NCI-H1436 (cell line): Measurements from ENCODE around the gene ZNF830.
"Not testable (repeated sequence)": the region's sequence is repeated elsewhere in the genome, so short reads cannot be mapped to it uniquely, and the experiment has no call there.

Experiments
- DNase-seq: peaks from one replicate; lab custom pipeline; 2025; lab: John Stamatoyannopoulos, UW

ZNF830 gene

GRCh38 chr17:34961093-34961911 is at the start of gene ZNF830, which contains the start of gene CCT6B:
TSS of gene ZNF830 (plus strand) at chr17:34961540. CDS start at chr17:34961567, 27 bp downstream.
TSS of gene CCT6B (minus strand) at chr17:34961460. CDS start at chr17:34961393, 67 bp downstream.
- DNase-seq, result peak; percentile 95

GRCh38 chr17:34913001-34913400 is 48.3 kb upstream of the ZNF830 start:
- no peak for DNase-seq

GRCh38 chr17:34916120-34916519 is 45.2 kb upstream of the ZNF830 start:
- no peak for DNase-seq

GRCh38 chr17:34917381-34917780 is 44.0 kb upstream of the ZNF830 start:
- DNase-seq, result no peak

- no peak for DNase-seq
Observed at GRCh38 chr17:34920676-34921075, 40.7 kb upstream of the ZNF830 start.

GRCh38 chr17:34926661-34927060 is 34.7 kb upstream of the ZNF830 start:
- no peak for DNase-seq

- DNase-seq, result no peak
Observed at GRCh38 chr17:34930283-34930682, 31.1 kb upstream of the ZNF830 start.

GRCh38 chr17:34950780-34951179 is 10.6 kb upstream of the ZNF830 start:
- not testable (repeated sequence) for DNase-seq

GRCh38 chr17:34958438-34958837 is 2.9 kb upstream of the ZNF830 start:
- no peak for DNase-seq

- no peak for DNase-seq
Observed at GRCh38 chr17:34974179-34974578, 12.8 kb downstream of the ZNF830 start.

- DNase-seq, result no peak
Observed at GRCh38 chr17:34974794-34975785, 13.8 kb downstream of the ZNF830 start.

GRCh38 chr17:34979153-34979552 is 17.8 kb downstream of the ZNF830 start:
- no peak for DNase-seq

- no peak for DNase-seq
Observed at GRCh38 chr17:34979650-34980352, 18.5 kb downstream of the ZNF830 start.

- DNase-seq, result peak; percentile 93
Observed at GRCh38 chr17:34980353-34980680, 19.0 kb downstream of the ZNF830 start, which contains the start of gene LIG3. TSS of gene LIG3 (plus strand) at chr17:34980512. CDS start at chr17:34983006, 2,494 bp downstream.

- DNase-seq, result peak; percentile 80
Observed at GRCh38 chr17:34980681-34981537, 19.6 kb downstream of the ZNF830 start.

- peak; percentile 68 for DNase-seq
Observed at GRCh38 chr17:34981538-34982241, 20.4 kb downstream of the ZNF830 start.

- DNase-seq, result no peak
Observed at GRCh38 chr17:34987232-34987631, 25.9 kb downstream of the ZNF830 start.

- no peak for DNase-seq
Observed at GRCh38 chr17:34988644-34989043, 27.3 kb downstream of the ZNF830 start.

GRCh38 chr17:34989473-34989872 is 28.1 kb downstream of the ZNF830 start:
- DNase-seq, result no peak

- DNase-seq, result no peak
Observed at GRCh38 chr17:34990921-34991365, 29.6 kb downstream of the ZNF830 start.
